ES-I3 (cell line): Measurements from ENCODE around the gene ERCC5.

Experiments used
- H3K36me3 ChIP-seq: 2 replicates; pipeline ENCODE4 v1.6.1; 2013; ENCODE audit warnings: mild to moderate bottlenecking, low read length, control low read depth, moderate library complexity; ENCODE audit not compliant: insufficient read depth
- H3K4me1 ChIP-seq: 2 replicates; pipeline ENCODE4 v1.6.1; 2013; ENCODE audit warnings: mild to moderate bottlenecking, control low read depth, low read length; ENCODE audit not compliant: insufficient read depth
- H3K9ac ChIP-seq: 2 replicates; pipeline ENCODE4 v1.6.1; 2013; ENCODE audit warnings: low read depth, mild to moderate bottlenecking, low read length, moderate library complexity
- H3K9me3 ChIP-seq: 2 replicates; pipeline ENCODE4 v1.6.1; 2013; ENCODE audit warnings: mild to moderate bottlenecking, low read length, moderate library complexity; ENCODE audit not compliant: control insufficient read depth, insufficient read depth

ERCC5 gene

GRCh38 chr13:102881819-102882686 is 36.2 kb downstream of the ERCC5 start:
- H3K4me1 ChIP-seq, result no peaks in the 10 kb centered on the region
- no peak overlapping the region for H3K9ac ChIP-seq
- no peaks in the 10 kb centered on the region for H3K9me3 ChIP-seq
- no peaks in the 10 kb centered on the region; the same call in 1 of the 2 replicates for H3K36me3 ChIP-seq

- no peak overlapping the region for H3K9ac ChIP-seq
- no peaks in the 10 kb centered on the region for H3K9me3 ChIP-seq
- no peaks in the 10 kb centered on the region for H3K36me3 ChIP-seq
- H3K4me1 ChIP-seq, result no peaks in the 10 kb centered on the region
Observed at GRCh38 chr13:102892503-102892902, 46.7 kb downstream of the ERCC5 start.

- H3K9ac ChIP-seq, result no peak overlapping the region
- H3K4me1 ChIP-seq, result no peaks in the 10 kb centered on the region
- H3K9me3 ChIP-seq, result no peaks in the 10 kb centered on the region
- H3K36me3 ChIP-seq, result no peaks in the 10 kb centered on the region
Observed at GRCh38 chr13:102897371-102898138, 51.7 kb downstream of the ERCC5 start.

- no peaks in the 10 kb centered on the region for H3K4me1 ChIP-seq
- H3K9me3 ChIP-seq, result no peaks in the 10 kb centered on the region
- H3K9ac ChIP-seq, result no peak overlapping the region
- no peaks in the 10 kb centered on the region for H3K36me3 ChIP-seq
Observed at GRCh38 chr13:102900193-102900608, 54.4 kb downstream of the ERCC5 start.

GRCh38 chr13:102901056-102901455 is 55.2 kb downstream of the ERCC5 start:
- Histone ChIP-seq H3K9ac (no peak overlapping the region), H3K4me1 (no peaks in the 10 kb centered on the region), H3K36me3 (no peaks in the 10 kb centered on the region), H3K9me3 (no peaks in the 10 kb centered on the region)

GRCh38 chr13:102901615-102902305 is 55.9 kb downstream of the ERCC5 start:
- H3K9me3 ChIP-seq, result no peaks in the 10 kb centered on the region
- no peak overlapping the region for H3K9ac ChIP-seq
- H3K36me3 ChIP-seq, result no peaks in the 10 kb centered on the region
- H3K4me1 ChIP-seq, result no peaks in the 10 kb centered on the region

GRCh38 chr13:102902789-102903347 is 57.0 kb downstream of the ERCC5 start:
- Histone ChIP-seq H3K9ac (no peak overlapping the region), H3K9me3 (no peaks in the 10 kb centered on the region), H3K36me3 (no peaks in the 10 kb centered on the region), H3K4me1 (no peaks in the 10 kb centered on the region)

- no peaks in the 10 kb centered on the region for H3K4me1 ChIP-seq
- H3K36me3 ChIP-seq, result no peaks in the 10 kb centered on the region
- no peak overlapping the region for H3K9ac ChIP-seq
- no peaks in the 10 kb centered on the region for H3K9me3 ChIP-seq
Observed at GRCh38 chr13:102903659-102904407, 58.0 kb downstream of the ERCC5 start.

GRCh38 chr13:102904408-102904862 is 58.6 kb downstream of the ERCC5 start:
- no peaks in the 10 kb centered on the region for H3K9me3 ChIP-seq
- no peak overlapping the region for H3K9ac ChIP-seq
- no peaks in the 10 kb centered on the region for H3K36me3 ChIP-seq
- no peaks in the 10 kb centered on the region for H3K4me1 ChIP-seq

- H3K4me1 ChIP-seq, result no peaks in the 10 kb centered on the region
- no peaks in the 10 kb centered on the region for H3K36me3 ChIP-seq
- H3K9ac ChIP-seq, result no peak overlapping the region
- H3K9me3 ChIP-seq, result no peaks in the 10 kb centered on the region
Observed at GRCh38 chr13:102905905-102906771, 60.3 kb downstream of the ERCC5 start.

- H3K9ac ChIP-seq, result no peak overlapping the region
- no peaks in the 10 kb centered on the region for H3K4me1 ChIP-seq
- H3K36me3 ChIP-seq, result no peaks in the 10 kb centered on the region
- H3K9me3 ChIP-seq, result no peaks in the 10 kb centered on the region
Observed at GRCh38 chr13:102907016-102907756, 61.4 kb downstream of the ERCC5 start.

GRCh38 chr13:102907886-102908515 is 62.2 kb downstream of the ERCC5 start:
- no peaks in the 10 kb centered on the region for H3K36me3 ChIP-seq
- H3K4me1 ChIP-seq, result no peaks in the 10 kb centered on the region
- no peaks in the 10 kb centered on the region for H3K9me3 ChIP-seq
- no peak overlapping the region for H3K9ac ChIP-seq
